Gastrocnemius medialis (tissue), 4 donors: ENCODE results near the gene PEX6. TPM values are rescaled to one million over a fixed set of nuclear protein-coding genes. Genes with fewer than 3 reads are reported as not detected.

Experiments
- ATAC-seq, 2 donors: fragments of 150-250 bp; one replicate each; pipeline ENCODE4 v1.9.1; 2016
- DNase-seq, 2 donors: peaks; one replicate each; pipeline ENCODE4 v3.0.0-alpha.2; 2019
- H3K27ac ChIP-seq, 4 donors: fragments of 200-600 bp; sonication (generic); 1 replicate in 1 of 4; 2 replicates in 3 of 4; pipeline ENCODE4 v1.5.1; 2016 to 2018; ENCODE audit warnings: mild to moderate bottlenecking in 2 of 4, moderate library complexity in 1 of 4
- H3K27me3 ChIP-seq, 3 donors: fragments of 200-600 bp; sonication (generic) in 2 of 3; 1 replicate in 1 of 3; 2 replicates in 2 of 3; pipeline versions ENCODE4 v1.5.1 to v1.6.0; 2016 to 2019; ENCODE audit warnings: mild to moderate bottlenecking in 1 of 3, moderate library complexity in 1 of 3
- H3K36me3 ChIP-seq, 2 donors: fragments of 200-600 bp; sonication (generic) in 1 of 2; one replicate each; pipeline ENCODE4 v1.5.1; 2017 to 2018
- H3K4me1 ChIP-seq, 2 donors: fragments of 200-600 bp; sonication (generic) in 1 of 2; one replicate each; pipeline ENCODE4 v1.5.1; 2016 to 2017; ENCODE audit warnings: mild to moderate bottlenecking in 2 of 2
- H3K4me3 ChIP-seq, 4 donors: fragments of 200-600 bp; sonication (generic) in 3 of 4; 1 replicate in 1 of 4; 2 replicates in 3 of 4; pipeline ENCODE4 v1.5.1; 2016 to 2019; ENCODE audit warnings: mild to moderate bottlenecking in 2 of 4
- H3K9me3 ChIP-seq, 3 donors: fragments of 200-600 bp; sonication (generic) in 2 of 3; 1 replicate in 1 of 3; 2 replicates in 2 of 3; pipeline ENCODE4 v1.5.1; 2016 to 2019
- CTCF ChIP-seq, 5 experiments: fragments of 450-650 bp in 3 of 5; fragments of 200-600 bp in 2 of 5; sonication (generic) in 2 of 5; IDR thresholded peaks in 4 of 5; conservative IDR thresholded peaks in 1 of 5; 1 replicate in 4 of 5; 2 replicates in 1 of 5; pipeline ENCODE4 v1.5.1; 2016 to 2019; ENCODE audit warnings: antibody characterized with exemption in 5 of 5, mild to moderate bottlenecking in 3 of 5, moderate library complexity in 3 of 5
- POLR2A ChIP-seq, 2 donors: fragments of 450-650 bp; IDR thresholded peaks; one replicate each; pipeline ENCODE4 v1.6.1; 2017; ENCODE audit warnings: antibody characterized with exemption in 2 of 2, mild to moderate bottlenecking in 2 of 2, moderate library complexity in 2 of 2
- in situ Hi-C, 4 donors: fragments of 200-750 bp; cut with MboI; loops; one replicate each; pipeline versions ENCODE4 v1.15.0 to v1.8.0; 2017; ENCODE audit warnings: low sequenced_read_pairs in 4 of 4
- intact Hi-C: fragments of 100-400 bp; cut with DNase I; formaldehyde crosslinking; loops from one replicate; pipeline ENCODE4 v1.15.1; 2023; ENCODE audit warnings: low total_unique reads
- total RNA-seq, 4 donors: library from RNA; depleted of rRNA; stranded (reverse); fragments of >200 nt; gene quantifications; one replicate each; pipeline versions ENCODE4 v1.1.0 to v1.2.3, GENCODE V29; 2016

Gene PEX6
- total RNA-seq, 4 donors from 2014 or later = 7.4 to 45.1 (median 12.6) TPM

DNA sequence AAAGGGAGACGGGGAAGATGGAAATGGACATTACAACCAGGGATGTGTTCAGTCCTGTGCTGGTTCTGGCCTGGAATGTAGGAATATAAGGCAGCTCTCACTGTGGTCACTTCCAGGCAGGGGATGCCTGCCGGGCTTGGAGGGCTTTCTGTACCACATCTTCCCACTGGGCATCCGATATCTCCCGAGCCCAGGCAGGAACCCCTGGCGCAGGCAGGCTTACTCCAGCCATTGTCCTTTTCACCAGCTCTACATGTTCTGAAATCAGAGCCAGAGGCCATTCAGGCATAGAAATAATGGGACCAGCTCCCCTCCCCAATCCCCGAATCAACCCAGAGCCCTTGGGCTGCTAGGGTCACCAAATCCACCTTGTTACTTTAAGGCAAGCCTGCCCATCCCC is 33.4 kb upstream of the PEX6 start:
- TF ChIP-seq CTCF (IDR thresholded peaks at IDR 0.05 in 4 of 5, conservative IDR thresholded peaks at IDR 0.05 in 1 of 5) = no peak
- TF ChIP-seq POLR2A (IDR thresholded peaks at IDR 0.05) = no peak
- H3K4me1 ChIP-seq = peaks cover 39 to 43% of the 10 kb centered on the region in 2 donors
- H3K27ac ChIP-seq = peak overlapping the region in 1 of 4 donors; percentile 91
- H3K9me3 ChIP-seq = no peaks in the 10 kb centered on the region
- peaks cover 0 to 53% of the 10 kb centered on the region in 2 donors for H3K36me3 ChIP-seq
- DNase-seq (no peak), ATAC-seq (no peak)
- H3K27me3 ChIP-seq = no peaks in the 10 kb centered on the region
- in situ Hi-C loops (loop anchor here in 1 of 4 donors (10.0 kb wide), 1 partner anchor 448 kb away; the partner anchor contains the start of gene UBR2), intact Hi-C loops (loop anchor here (2.0 to 10.0 kb wide), 4 partner anchors 28 to 1278 kb away; partner anchors contain the start of genes MRPS10, PPP2R5D and TFEB)
- H3K4me3 ChIP-seq = no peak overlapping the region

- intact Hi-C loops (loop anchor here (10.0 kb wide), 2 partner anchors 796 to 1276 kb away; partner anchors contain the start of genes MRPS10 and TFEB), in situ Hi-C loops (loop anchor here in 1 of 4 donors (10.0 kb wide), 1 partner anchor 446 kb away; the partner anchor contains the start of gene UBR2)
- H3K9me3 ChIP-seq = no peaks in the 10 kb centered on the region
- ATAC-seq (no peak), DNase-seq (no peak)
- peaks cover 0 to 58% of the 10 kb centered on the region in 2 donors for H3K36me3 ChIP-seq
- H3K27ac ChIP-seq = no peak overlapping the region
- no peaks in the 10 kb centered on the region for H3K27me3 ChIP-seq
- TF ChIP-seq CTCF (IDR thresholded peaks at IDR 0.05 in 4 of 5, conservative IDR thresholded peaks at IDR 0.05 in 1 of 5) (no peak), POLR2A (IDR thresholded peaks at IDR 0.05) (no peak)
- peaks cover 27 to 31% of the 10 kb centered on the region in 2 donors for H3K4me1 ChIP-seq
- no peak overlapping the region for H3K4me3 ChIP-seq
Observed at GRCh38 chr6:43011207-43011606, 32.2 kb upstream of the PEX6 start.

DNA sequence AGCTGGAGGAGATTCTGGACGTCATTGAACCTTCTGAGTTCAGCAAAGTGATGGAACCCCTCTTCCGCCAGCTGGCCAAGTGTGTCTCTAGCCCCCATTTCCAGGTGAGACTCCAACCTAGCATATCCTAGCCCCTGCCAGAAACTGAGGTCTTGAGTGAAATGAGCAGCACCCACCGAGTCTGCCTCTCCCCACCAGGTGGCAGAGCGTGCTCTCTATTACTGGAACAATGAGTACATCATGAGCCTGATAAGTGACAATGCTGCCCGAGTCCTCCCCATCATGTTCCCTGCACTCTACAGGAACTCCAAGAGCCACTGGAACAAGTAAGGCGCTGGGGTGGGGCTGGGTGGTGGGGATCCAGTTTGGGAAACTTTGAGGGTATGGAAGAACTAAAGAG is 30.1 kb upstream of the PEX6 start:
- intact Hi-C loops (loop anchor here (2.0 kb wide), 1 partner anchor 134 kb away; no protein-coding TSS in a partner anchor), in situ Hi-C loops (no loop called here)
- ATAC-seq (no peak), DNase-seq (peak in 1 of 2 donors; percentile 59)
- Histone ChIP-seq H3K27me3 (no peaks in the 10 kb centered on the region), H3K4me1 (peaks cover 15 to 20% of the 10 kb centered on the region in 2 donors), H3K27ac (peak overlapping the region in 1 of 4 donors; percentile 27), H3K4me3 (no peak overlapping the region), H3K9me3 (no peaks in the 10 kb centered on the region), H3K36me3 (peaks cover 0 to 58% of the 10 kb centered on the region in 2 donors)
- TF ChIP-seq POLR2A (IDR thresholded peaks at IDR 0.05) = no peak
- TF ChIP-seq CTCF (IDR thresholded peaks at IDR 0.05 in 4 of 5, conservative IDR thresholded peaks at IDR 0.05 in 1 of 5) = peak in 4 of 5 experiments; percentile 46 to 56 (median 52)

DNA sequence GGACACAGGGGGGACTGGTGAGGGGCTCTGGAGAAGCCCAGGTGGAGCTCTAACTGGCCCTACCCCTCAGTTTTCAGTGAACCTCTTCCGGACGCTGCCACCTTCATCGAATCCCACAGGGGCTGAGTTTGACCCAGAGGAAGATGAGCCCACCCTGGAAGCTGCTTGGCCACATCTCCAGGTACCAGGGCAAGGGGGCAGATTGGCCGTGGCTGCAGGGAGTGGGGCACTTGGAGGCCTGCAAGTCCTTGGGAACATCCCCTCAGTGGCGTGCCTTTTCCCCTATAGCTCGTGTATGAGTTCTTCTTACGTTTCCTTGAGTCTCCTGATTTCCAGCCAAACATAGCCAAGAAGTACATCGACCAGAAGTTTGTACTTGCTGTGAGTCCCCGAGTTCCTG is 28.1 kb upstream of the PEX6 start:
- Histone ChIP-seq H3K27me3 (no peaks in the 10 kb centered on the region), H3K9me3 (no peaks in the 10 kb centered on the region), H3K27ac (no peak overlapping the region), H3K4me1 (peaks cover 6% of the 10 kb centered on the region in 2 donors), H3K4me3 (no peak overlapping the region), H3K36me3 (peaks cover 0 to 57% of the 10 kb centered on the region in 2 donors)
- in situ Hi-C loops (no loop called here), intact Hi-C loops (no loop called here)
- no peak for DNase-seq
- ATAC-seq = no peak
- no peak for TF ChIP-seq CTCF (IDR thresholded peaks at IDR 0.05 in 4 of 5, conservative IDR thresholded peaks at IDR 0.05 in 1 of 5)
- TF ChIP-seq POLR2A (IDR thresholded peaks at IDR 0.05) = no peak
